ENCODE measurements around the gene SIN3A.

DNA sequence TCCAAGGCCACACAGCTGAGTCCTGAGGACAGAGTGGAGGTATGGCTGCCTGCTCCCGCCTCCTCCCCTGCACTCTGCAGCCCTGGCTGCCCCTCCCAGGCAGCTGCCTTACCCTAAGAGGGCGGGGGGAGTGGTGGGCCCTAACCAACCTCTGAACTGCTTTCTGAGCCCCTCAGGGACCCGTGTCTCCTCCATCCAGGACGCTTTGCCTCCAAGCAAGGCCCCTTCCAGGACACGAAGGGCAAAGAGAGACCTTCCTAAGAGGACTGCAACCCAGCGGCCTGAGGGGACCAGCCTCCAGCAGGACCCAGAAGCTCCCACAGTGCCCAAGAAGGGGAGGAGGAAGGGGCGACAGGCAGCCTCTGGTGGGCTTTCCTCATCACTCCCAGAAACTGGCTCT is 97.0 kb downstream of the SIN3A start:
- TF ChIP-seq, protein P1, sequence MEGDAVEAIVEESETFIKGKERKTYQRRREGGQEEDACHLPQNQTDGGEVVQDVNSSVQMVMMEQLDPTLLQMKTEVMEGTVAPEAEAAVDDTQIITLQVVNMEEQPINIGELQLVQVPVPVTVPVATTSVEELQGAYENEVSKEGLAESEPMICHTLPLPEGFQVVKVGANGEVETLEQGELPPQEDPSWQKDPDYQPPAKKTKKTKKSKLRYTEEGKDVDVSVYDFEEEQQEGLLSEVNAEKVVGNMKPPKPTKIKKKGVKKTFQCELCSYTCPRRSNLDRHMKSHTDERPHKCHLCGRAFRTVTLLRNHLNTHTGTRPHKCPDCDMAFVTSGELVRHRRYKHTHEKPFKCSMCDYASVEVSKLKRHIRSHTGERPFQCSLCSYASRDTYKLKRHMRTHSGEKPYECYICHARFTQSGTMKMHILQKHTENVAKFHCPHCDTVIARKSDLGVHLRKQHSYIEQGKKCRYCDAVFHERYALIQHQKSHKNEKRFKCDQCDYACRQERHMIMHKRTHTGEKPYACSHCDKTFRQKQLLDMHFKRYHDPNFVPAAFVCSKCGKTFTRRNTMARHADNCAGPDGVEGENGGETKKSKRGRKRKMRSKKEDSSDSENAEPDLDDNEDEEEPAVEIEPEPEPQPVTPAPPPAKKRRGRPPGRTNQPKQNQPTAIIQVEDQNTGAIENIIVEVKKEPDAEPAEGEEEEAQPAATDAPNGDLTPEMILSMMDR (IDR thresholded peaks at IDR 0.05; ENCODE audit: insufficient read depth, low read depth, low read length): no peak
- TF ChIP-seq EZH2 (IDR thresholded peaks at IDR 0.05; ENCODE audit: insufficient read depth, low read length): no peak
